ENCODE data around the gene B3GNT8. TPM values are rescaled to one million over a fixed set of nuclear protein-coding genes. Genes with fewer than 3 reads are reported as not detected.

Gene B3GNT8
- total RNA-seq, 2 donors from 2014 or later = 3.9 to 4.7 TPM

GRCh38 chr19:41420101-41420880, 6.9 kb downstream of the B3GNT8 start:
- peaks cover 6% of the 10 kb centered on the region for H3K36me3 ChIP-seq (ENCODE audit: control insufficient read depth, insufficient read depth, low read length)
- Mint-ChIP-seq H3K4me3 (no peak overlapping the region), H3K27me3 (ENCODE audit: insufficient read depth) (no peaks in the 10 kb centered on the region), H3K36me3 (ENCODE audit: low read depth) (peaks cover 53% of the 10 kb centered on the region), H3K27ac (no peak overlapping the region), H3K9me3 (no peaks in the 10 kb centered on the region), H3K4me1 (no peaks in the 10 kb centered on the region)
- WGBS, 2 experiments (ENCODE audit: insufficient coverage in 1 of 2, insufficient read length in 1 of 2) = 94 to 98% methylated on average over 5 to 8 of the region's 8 CpGs
- H3K9me3 ChIP-seq (ENCODE audit: control insufficient read depth, low read length) = no peaks in the 10 kb centered on the region
- TF ChIP-seq CTCF (conservative IDR thresholded peaks at IDR 0.05) = no peak
- H3K9ac ChIP-seq (ENCODE audit: extremely low read depth, low read length, poor library complexity, severe bottlenecking) = no peak overlapping the region
- no peak overlapping the region for H3K4me3 ChIP-seq (ENCODE audit: low read length)
- H3K4me1 ChIP-seq (ENCODE audit: control insufficient read depth, insufficient read depth, low read length) = no peaks in the 10 kb centered on the region
- no peaks in the 10 kb centered on the region for H3K27me3 ChIP-seq (ENCODE audit: control insufficient read depth, insufficient read depth, low read length, poor library complexity, severe bottlenecking)
- DNase-seq = no peak
- H3K27ac ChIP-seq (ENCODE audit: low read depth, low read length) = no peak overlapping the region

GRCh38 chr19:41416194-41416674, 10.9 kb downstream of the B3GNT8 start:
- H3K36me3 ChIP-seq (ENCODE audit: control insufficient read depth, insufficient read depth, low read length) = peaks cover 6% of the 10 kb centered on the region
- no peaks in the 10 kb centered on the region for H3K27me3 ChIP-seq (ENCODE audit: control insufficient read depth, insufficient read depth, low read length, poor library complexity, severe bottlenecking)
- H3K27ac Mint-ChIP-seq = peak overlapping the region; percentile 85
- no peaks in the 10 kb centered on the region for H3K4me1 ChIP-seq (ENCODE audit: control insufficient read depth, insufficient read depth, low read length)
- no peaks in the 10 kb centered on the region for H3K27me3 Mint-ChIP-seq (ENCODE audit: insufficient read depth)
- H3K36me3 Mint-ChIP-seq (ENCODE audit: low read depth) = peaks cover 47% of the 10 kb centered on the region
- no peak overlapping the region for H3K27ac ChIP-seq (ENCODE audit: low read depth, low read length)
- WGBS, 2 experiments (ENCODE audit: insufficient coverage in 1 of 2, insufficient read length in 1 of 2) = 89 to 94% methylated on average over 12 of the region's 12 CpGs
- no peaks in the 10 kb centered on the region for H3K9me3 Mint-ChIP-seq
- no peak for DNase-seq
- no peak overlapping the region for H3K4me3 Mint-ChIP-seq
- no peak overlapping the region for H3K4me3 ChIP-seq (ENCODE audit: low read length)
- no peaks in the 10 kb centered on the region for H3K4me1 Mint-ChIP-seq
- H3K9me3 ChIP-seq (ENCODE audit: control insufficient read depth, low read length) = no peaks in the 10 kb centered on the region
- TF ChIP-seq CTCF (conservative IDR thresholded peaks at IDR 0.05) = no peak
- no peak overlapping the region for H3K9ac ChIP-seq (ENCODE audit: extremely low read depth, low read length, poor library complexity, severe bottlenecking)

- no peaks in the 10 kb centered on the region for H3K4me1 Mint-ChIP-seq
- Histone ChIP-seq H3K36me3 (ENCODE audit: control insufficient read depth, insufficient read depth, low read length) (peaks cover 6% of the 10 kb centered on the region), H3K27me3 (ENCODE audit: control insufficient read depth, insufficient read depth, low read length, poor library complexity, severe bottlenecking) (no peaks in the 10 kb centered on the region), H3K4me3 (ENCODE audit: low read length) (no peak overlapping the region), H3K27ac (ENCODE audit: low read depth, low read length) (no peak overlapping the region), H3K9ac (ENCODE audit: extremely low read depth, low read length, poor library complexity, severe bottlenecking) (no peak overlapping the region), H3K9me3 (ENCODE audit: control insufficient read depth, low read length) (no peaks in the 10 kb centered on the region), H3K4me1 (ENCODE audit: control insufficient read depth, insufficient read depth, low read length) (no peaks in the 10 kb centered on the region)
- no peak overlapping the region for H3K4me3 Mint-ChIP-seq
- WGBS, 2 experiments (ENCODE audit: insufficient coverage in 1 of 2, insufficient read length in 1 of 2) = 98% methylated on average over 9 of the region's 9 CpGs
- peaks cover 47% of the 10 kb centered on the region for H3K36me3 Mint-ChIP-seq (ENCODE audit: low read depth)
- DNase-seq = no peak
- H3K9me3 Mint-ChIP-seq = no peaks in the 10 kb centered on the region
- H3K27ac Mint-ChIP-seq = no peak overlapping the region
- TF ChIP-seq CTCF (conservative IDR thresholded peaks at IDR 0.05) = no peak
- H3K27me3 Mint-ChIP-seq (ENCODE audit: insufficient read depth) = no peaks in the 10 kb centered on the region
Observed at GRCh38 chr19:41415154-41415571, 12.0 kb downstream of the B3GNT8 start.
